HG02885 (cell line): ENCODE results near the gene PITPNC1.
"Not testable (repeated sequence)": the region's sequence is repeated elsewhere in the genome, so short reads cannot be mapped to it uniquely, and the experiment has no call there.

Source experiments
- ATAC-seq: cut with Tn5 transposase; IDR thresholded peaks from one replicate; pipeline ENCODE4 v1.9.1; 2021; ENCODE audit warnings: mild to moderate bottlenecking; ENCODE audit not compliant: unreplicated experiment, poor library complexity

The PITPNC1 gene

GRCh38 chr17:67477687-67478086 is 100.6 kb downstream of the PITPNC1 start:
- no peak for ATAC-seq

GRCh38 chr17:67478401-67479041 is 101.4 kb downstream of the PITPNC1 start:
- ATAC-seq, result no peak

GRCh38 chr17:67479148-67479547 is 102.1 kb downstream of the PITPNC1 start:
- no peak for ATAC-seq

- ATAC-seq, result not testable (repeated sequence)
Observed at GRCh38 chr17:67480959-67481358, 103.9 kb downstream of the PITPNC1 start.

- no peak for ATAC-seq
Observed at GRCh38 chr17:67481808-67482207, 104.7 kb downstream of the PITPNC1 start.

GRCh38 chr17:67482764-67483163 is 105.7 kb downstream of the PITPNC1 start:
- ATAC-seq, result no peak

GRCh38 chr17:67484261-67484660 is 107.2 kb downstream of the PITPNC1 start:
- ATAC-seq, result no peak

GRCh38 chr17:67485666-67486065 is 108.6 kb downstream of the PITPNC1 start:
- no peak for ATAC-seq

GRCh38 chr17:67487506-67487905 is 110.4 kb downstream of the PITPNC1 start:
- ATAC-seq, result no peak

- no peak for ATAC-seq
Observed at GRCh38 chr17:67488161-67488560, 111.1 kb downstream of the PITPNC1 start.

- ATAC-seq, result no peak
Observed at GRCh38 chr17:67488768-67489167, 111.7 kb downstream of the PITPNC1 start.

- ATAC-seq, result no peak
Observed at GRCh38 chr17:67489273-67489672, 112.2 kb downstream of the PITPNC1 start.

- ATAC-seq, result no peak
Observed at GRCh38 chr17:67490471-67490870, 113.4 kb downstream of the PITPNC1 start.

GRCh38 chr17:67491009-67491680 is 114.1 kb downstream of the PITPNC1 start:
- ATAC-seq, result no peak

GRCh38 chr17:67491681-67492024 is 114.6 kb downstream of the PITPNC1 start:
- no peak for ATAC-seq

- ATAC-seq, result no peak
Observed at GRCh38 chr17:67492251-67492740, 115.2 kb downstream of the PITPNC1 start.

GRCh38 chr17:67492824-67493517 is 115.9 kb downstream of the PITPNC1 start:
- ATAC-seq, result no peak

- ATAC-seq, result no peak
Observed at GRCh38 chr17:67493812-67494211, 116.7 kb downstream of the PITPNC1 start.

- ATAC-seq, result not testable (repeated sequence)
Observed at GRCh38 chr17:67495534-67495933, 118.5 kb downstream of the PITPNC1 start.

GRCh38 chr17:67496286-67496685 is 119.2 kb downstream of the PITPNC1 start:
- no peak for ATAC-seq

- ATAC-seq, result no peak
Observed at GRCh38 chr17:67499685-67500084, 122.6 kb downstream of the PITPNC1 start.
